K562 (cell line): ENCODE data around the gene MRPS6. TPM values are rescaled to one million over a fixed set of nuclear protein-coding genes. Genes with fewer than 3 reads are reported as not detected.

Experiments used
- ATAC-seq: fragments of 200-7000 bp; cut with Tn5 transposase; 3 replicates; pipeline ENCODE4 v1.9.1; 2020; ENCODE audit warnings: moderate library complexity
- BruUV-seq: library from RNA; stranded (reverse); fragments of 400-500 nt; replicated peaks from 2 replicates; lab custom pipeline; 2021; lab: Mats Ljungman, UMichigan
- CTCF ChIA-PET: fragments of 300-600 bp; formaldehyde crosslinking; extraction: SDS; loops from one replicate; lab custom pipeline; 2021; ENCODE audit warnings: low intra/inter-chr PET ratio; lab: Yijun Ruan, JAX
- POLR2A ChIA-PET: fragments of 300-600, 350-650 bp; sonication (Branson Sonifier 250); formaldehyde crosslinking; extraction: SDS; loops from one replicate; lab custom pipeline; 2021; ENCODE audit warnings: antibody characterized with exemption, inconsistent platforms; lab: Yijun Ruan, JAX
- DNase-seq, 4 experiments: peaks; one replicate each; pipeline versions ENCODE4 v3.0.0 to v3.0.0-alpha.2; 2011 to 2018; ENCODE audit warnings: low spot score in 3 of 4, mixed read lengths in 3 of 4; ENCODE audit errors: extremely low read depth in 1 of 4
- FAIRE-seq: peaks from 2 replicates; lab custom pipeline; 2011; peaks lifted over from hg19 to GRCh38; lab: Jason Lieb, UNC
- H2AFZ ChIP-seq: 2 replicates; pipeline ENCODE4 v1.6.0; 2011; ENCODE audit warnings: low read depth, low read length, control low read depth, inconsistent platforms
- H3K27ac ChIP-seq: fragments of 200-600 bp; 3 replicates; pipeline ENCODE4 v1.8.0; 2011; ENCODE audit warnings: low read depth, mild to moderate bottlenecking, control low read depth, inconsistent platforms, low read length, moderate library complexity, mixed read lengths; ENCODE audit errors: extremely low read depth
- H3K27me3 ChIP-seq, 2 experiments: fragments of 300-600 bp in 1 of 2; 2 replicates in 1 of 2; 3 replicates in 1 of 2; pipeline versions ENCODE4 v1.6.0 to v1.8.0; 2011; ENCODE audit warnings: inconsistent platforms in 2 of 2, low read length in 2 of 2, mild to moderate bottlenecking in 1 of 2, mixed read lengths in 1 of 2, moderate library complexity in 1 of 2; ENCODE audit not compliant: control insufficient read depth in 2 of 2, insufficient read depth in 2 of 2
- H3K36me3 ChIP-seq: fragments of 300-600 bp; 3 replicates; pipeline ENCODE4 v1.8.0; 2011; ENCODE audit warnings: mild to moderate bottlenecking, low read length, inconsistent platforms; ENCODE audit not compliant: control insufficient read depth, insufficient read depth
- H3K4me1 ChIP-seq, 2 experiments: fragments of 200-600 bp in 1 of 2; replicated peaks in 1 of 2; 2 replicates in 1 of 2; 3 replicates in 1 of 2; pipeline versions ENCODE4 v1.5.1 to v1.8.0; 2011; ENCODE audit warnings: inconsistent platforms in 2 of 2, low read length in 2 of 2, mild to moderate bottlenecking in 1 of 2, mixed read lengths in 1 of 2, moderate library complexity in 1 of 2; ENCODE audit not compliant: control insufficient read depth in 2 of 2, insufficient read depth in 2 of 2
- H3K4me2 ChIP-seq: 2 replicates; pipeline ENCODE4 v1.6.1; 2011; ENCODE audit warnings: low read length, control low read depth, inconsistent platforms, mixed read lengths; ENCODE audit not compliant: insufficient read depth
- H3K4me3 ChIP-seq: fragments of 200-600 bp; sonication (generic), shearing (Covaris generic); 2 replicates; pipeline ENCODE4 v1.5.1; 2016; ENCODE audit warnings: control low read depth, inconsistent platforms
- H3K79me2 ChIP-seq: fragments of 200-600 bp; 3 replicates; pipeline ENCODE4 v1.8.0; 2011; ENCODE audit warnings: low read length, inconsistent platforms; ENCODE audit not compliant: control insufficient read depth, insufficient read depth
- H3K9ac ChIP-seq, 2 experiments: 2 replicates each; pipeline versions ENCODE4 v1.6.0 to v1.6.1; 2011; ENCODE audit warnings: low read depth in 2 of 2, low read length in 2 of 2, control low read depth in 1 of 2, inconsistent platforms in 1 of 2, mild to moderate bottlenecking in 1 of 2, mixed read lengths in 1 of 2; ENCODE audit not compliant: insufficient read depth in 1 of 2
- H3K9me1 ChIP-seq: one replicate; pipeline ENCODE4 v1.6.0; 2011; ENCODE audit warnings: inconsistent platforms, mild to moderate bottlenecking, low read length, moderate library complexity; ENCODE audit not compliant: control insufficient read depth, insufficient read depth
- H3K9me3 ChIP-seq: replicated peaks from 2 replicates; pipeline ENCODE4 v1.5.1; 2011; ENCODE audit warnings: low read depth, low read length, inconsistent platforms; ENCODE audit not compliant: control insufficient read depth, insufficient read depth
- H4K20me1 ChIP-seq: replicated peaks from 2 replicates; pipeline ENCODE4 v1.6.1; 2011; ENCODE audit warnings: low read length, inconsistent platforms, mixed read lengths; ENCODE audit not compliant: control insufficient read depth, insufficient read depth
- MEIS2 ChIP-seq: fragments of 450-650 bp; IDR thresholded peaks from 2 replicates; pipeline ENCODE4 v1.6.1; 2014; ENCODE audit warnings: mild to moderate bottlenecking; ENCODE audit not compliant: partially characterized antibody
- PBX2 ChIP-seq, 2 experiments: IDR thresholded peaks in 1 of 2; conservative IDR thresholded peaks in 1 of 2; 2 replicates each; pipeline ENCODE4 v1.6.1; 2016; ENCODE audit warnings: low read depth in 2 of 2, mild to moderate bottlenecking in 1 of 2, missing compliant biosample characterization in 1 of 2, missing genetic modification characterization in 1 of 2, moderate library complexity in 1 of 2
- REST ChIP-seq, 2 experiments: fragments of 450-650 bp; formaldehyde crosslinking in 1 of 2; IDR thresholded peaks; 2 replicates each; pipeline versions ENCODE4 v1.4.0 to v1.6.1; 2014 to 2020; ENCODE audit warnings: mild to moderate bottlenecking in 2 of 2, borderline replicate concordance in 1 of 2, low read depth in 1 of 2
- SOX6 ChIP-seq: fragments of 450-650 bp; IDR thresholded peaks from 2 replicates; pipeline ENCODE4 v1.6.1; 2014; ENCODE audit warnings: mild to moderate bottlenecking
- SPI1 ChIP-seq: IDR thresholded peaks from 2 replicates; pipeline ENCODE4 v1.6.1; 2011; ENCODE audit warnings: low read depth, low read length, control low read depth, borderline replicate concordance
- ZNF212 ChIP-seq: fragments of 450-650 bp; formaldehyde crosslinking; IDR thresholded peaks from 2 replicates; pipeline ENCODE4 v1.4.0; 2020; ENCODE audit warnings: mild to moderate bottlenecking
- ZNF507 ChIP-seq: conservative IDR thresholded peaks from 2 replicates; pipeline ENCODE4 v1.6.1; 2017; ENCODE audit warnings: missing genetic modification characterization, missing compliant biosample characterization
- WGBS: fragments of 100-300 bp; shearing (Covaris generic); methylation state at CpG from one replicate; pipeline ENCODE4 v1.1.6; 2016; ENCODE audit warnings: low coverage, mixed read lengths; ENCODE audit not compliant: insufficient coverage; ENCODE audit errors: missing lambda C conversion rate; 5-methylcytosine and 5-hydroxymethylcytosine counted together
- in situ Hi-C: fragments of 300-500 bp; cut with MboI; formaldehyde crosslinking; loops from 4 replicates; pipeline ENCODE4 v1.15.0; 2018; ENCODE audit warnings: inconsistent platforms, mixed read lengths
- intact Hi-C: fragments of 100-400 bp; cut with micrococcal nuclease; formaldehyde crosslinking; loops from 2 replicates; pipeline ENCODE4 v1.14.2; 2022
- polyA plus RNA-seq, 8 experiments: library from polyadenylated mRNA; depleted of rRNA in 4 of 8; stranded (reverse) in 5 of 8; unstranded in 3 of 8; fragments of >200 nt; fragmentation: Nextera tagmentation in 2 of 8; fragmentation: Illumina TruSeq in 1 of 8; extraction: Ambion mirVana in 2 of 8; extraction: Trizol in 1 of 8; gene quantifications; 2 replicates each; pipeline versions ENCODE4 v1.2.1 to v1.2.3, GENCODE V29; 2011 to 2014; ENCODE audit warnings: inconsistent platforms in 1 of 8, missing spikeins in 1 of 8
- total RNA-seq, 7 experiments: library from RNA; depleted of rRNA in 6 of 7; stranded (reverse); fragments of >200 nt in 6 of 7; fragmentation: Illumina TruSeq in 2 of 7; extraction: Trizol in 2 of 7; gene quantifications; 2 replicates each; pipeline versions ENCODE4 v1.2.1 to v1.2.3, GENCODE V29; 2011 to 2021; ENCODE audit warnings: low replicate concordance in 1 of 7
- TF ChIP-seq, protein P1 (sequence below): fragments of 450-650 bp; IDR thresholded peaks from 2 replicates; pipeline ENCODE4 v1.6.1; 2016

MRPS6 gene
- total and polyA plus RNA-seq, 9 of the 15 experiments (the other 6 are each of a cell fraction or from before 2014, with no cell fraction given): 26.1 to 72.0 (median 39.3) TPM

GRCh38 chr21:34092262-34092921 lies 19.0 kb downstream of the MRPS6 start:
- DNase-seq (no peak), FAIRE-seq (no peak), ATAC-seq (no peak)
- ChIA-PET POLR2A (interaction anchor here (0.7 to 3.0 kb wide), 9 partner anchors 9 to 168 kb away, joined by 3 to 14 read pairs (median 5); no protein-coding TSS in a partner anchor), CTCF (no interaction called here)
- no peak overlapping the region for H2AFZ ChIP-seq
- H3K36me3 ChIP-seq: peaks cover 47% of the 10 kb centered on the region
- no peak overlapping the region for H3K9ac ChIP-seq
- H3K27ac ChIP-seq: no peak overlapping the region
- H3K9me3 ChIP-seq: no peaks in the 10 kb centered on the region
- 66% methylated on average over 6 of the region's 6 CpGs for WGBS
- H3K9me1 ChIP-seq: no peaks in the 10 kb centered on the region
- H3K4me3 ChIP-seq: no peak overlapping the region
- no TSS peak for BruUV-seq
- no peak overlapping the region for H3K4me2 ChIP-seq
- H4K20me1 ChIP-seq: peaks cover 8% of the 10 kb centered on the region
- peaks cover 95% of the 10 kb centered on the region for H3K79me2 ChIP-seq
- in situ Hi-C loops (no loop called here), intact Hi-C loops (no loop called here)
- H3K27me3 ChIP-seq: no peaks in the 10 kb centered on the region
- H3K4me1 ChIP-seq: peaks cover 0 to 18% of the 10 kb centered on the region in 2 experiments; a peak in 2 of 5 replicates
- no peak for TF ChIP-seq ZNF507 (tag)
- peak; percentile 83; the same call in 1 of the 2 replicates for TF ChIP-seq SOX6
- peak; percentile 75; the same call in 1 of the 2 replicates for TF ChIP-seq SPI1
- TF ChIP-seq, protein P1, sequence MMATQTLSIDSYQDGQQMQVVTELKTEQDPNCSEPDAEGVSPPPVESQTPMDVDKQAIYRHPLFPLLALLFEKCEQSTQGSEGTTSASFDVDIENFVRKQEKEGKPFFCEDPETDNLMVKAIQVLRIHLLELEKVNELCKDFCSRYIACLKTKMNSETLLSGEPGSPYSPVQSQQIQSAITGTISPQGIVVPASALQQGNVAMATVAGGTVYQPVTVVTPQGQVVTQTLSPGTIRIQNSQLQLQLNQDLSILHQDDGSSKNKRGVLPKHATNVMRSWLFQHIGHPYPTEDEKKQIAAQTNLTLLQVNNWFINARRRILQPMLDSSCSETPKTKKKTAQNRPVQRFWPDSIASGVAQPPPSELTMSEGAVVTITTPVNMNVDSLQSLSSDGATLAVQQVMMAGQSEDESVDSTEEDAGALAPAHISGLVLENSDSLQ: peak; percentile 5; the same call in 1 of the 2 replicates
- peak; percentile 90 for TF ChIP-seq MEIS2
- TF ChIP-seq ZNF212 (CRISPR knock-in tag): no peak
- peak; percentile 33; the same call in 1 of the 2 replicates for TF ChIP-seq REST (IDR thresholded peaks at IDR 0.05; ENCODE audit: borderline replicate concordance)
- TF ChIP-seq REST (CRISPR knock-in tag; IDR thresholded peaks at IDR 0.05; ENCODE audit: low read depth): no peak
- no peak for TF ChIP-seq PBX2 (CRISPR knock-in tag; IDR thresholded peaks at IDR 0.05; ENCODE audit: low read depth)
- peak; percentile 58 for TF ChIP-seq PBX2 (tag; conservative IDR thresholded peaks at IDR 0.05; ENCODE audit: low read depth)
